Activated T-cell treated with anti-CD3 and anti-CD28 coated beads, Interleukin-2, amount 50 U/mL, for 4 hours (primary cell): ENCODE measurements around the gene REEP3. TPM values are rescaled to one million over a fixed set of nuclear protein-coding genes. Genes with fewer than 3 reads are reported as not detected.

Experiments
- ATAC-seq, 2 donors: fragments of 200-7000 bp; cut with Tn5 transposase; one replicate each; pipeline ENCODE4 v1.10.0; 2021
- DNase-seq: peaks from one replicate; pipeline ENCODE4 v3.0.0-alpha.2; 2020
- H3K27me3 Mint-ChIP-seq: one replicate; pipeline ENCODE4 v1.8.0; 2021; ENCODE audit warnings: low read depth, mixed read lengths
- H3K36me3 Mint-ChIP-seq: one replicate; pipeline ENCODE4 v1.8.0; 2022; ENCODE audit warnings: mixed read lengths; ENCODE audit not compliant: insufficient read depth
- H3K4me1 Mint-ChIP-seq: one replicate; pipeline ENCODE4 v1.8.0; 2021; ENCODE audit warnings: low read depth, mixed read lengths
- H3K4me3 Mint-ChIP-seq: one replicate; pipeline ENCODE4 v1.8.0; 2021; ENCODE audit warnings: mild to moderate bottlenecking, moderate library complexity, mixed read lengths
- H3K9me3 Mint-ChIP-seq: one replicate; pipeline ENCODE4 v1.8.0; 2021; ENCODE audit warnings: mixed read lengths
- total RNA-seq, 3 donors: library from RNA; stranded (reverse); gene quantifications; one replicate each; pipeline ENCODE4 v1.2.1, GENCODE V29; 2021

The REEP3 gene
- total RNA-seq, 3 donors from 2014 or later: 13.8 to 20.8 (median 15.0) TPM

DNA sequence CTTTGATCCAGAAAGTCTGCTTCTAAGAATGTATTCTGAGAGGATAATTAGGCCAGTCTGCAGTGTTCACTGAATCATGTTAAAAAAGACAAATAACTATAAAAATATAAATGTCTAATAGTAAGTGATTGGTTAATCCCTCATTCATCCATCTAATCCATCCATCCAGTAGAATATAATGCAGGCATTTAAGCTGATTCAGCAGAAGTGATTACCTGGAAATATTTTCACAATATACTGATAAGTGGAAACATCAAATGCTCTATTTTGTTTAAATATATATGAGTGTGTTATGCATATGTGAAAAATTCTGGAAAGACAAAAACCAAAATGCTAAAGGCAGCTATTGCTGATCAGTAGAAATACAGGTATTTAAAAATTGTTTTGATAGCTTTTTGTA lies 152.6 kb downstream of the REEP3 start:
- peaks cover 1% of the 10 kb centered on the region for H3K4me1 Mint-ChIP-seq
- no peak for ATAC-seq

More for the DNA sequence above, 152.6 kb downstream of the REEP3 start:
- Mint-ChIP-seq H3K4me3 (no peak overlapping the region), H3K27me3 (peaks cover 6% of the 10 kb centered on the region), H3K9me3 (no peaks in the 10 kb centered on the region), H3K36me3 (no peaks in the 10 kb centered on the region)
- DNase-seq: no peak

Other genes with a start within 250 kb of the REEP3 start
- gene JMJD1C, start 55.4 kb upstream of the REEP3 start, total RNA-seq: 10 to 100 TPM; 40.2 to 50.1 (median 43.5) TPM